Measurements from ENCODE around the gene COL5A1. TPM values are rescaled to one million over a fixed set of nuclear protein-coding genes. Genes with fewer than 3 reads are reported as not detected.

Gene COL5A1
- total and polyA plus RNA-seq, 2 experiments from 2014 or later, result 211 to 812 TPM

DNA sequence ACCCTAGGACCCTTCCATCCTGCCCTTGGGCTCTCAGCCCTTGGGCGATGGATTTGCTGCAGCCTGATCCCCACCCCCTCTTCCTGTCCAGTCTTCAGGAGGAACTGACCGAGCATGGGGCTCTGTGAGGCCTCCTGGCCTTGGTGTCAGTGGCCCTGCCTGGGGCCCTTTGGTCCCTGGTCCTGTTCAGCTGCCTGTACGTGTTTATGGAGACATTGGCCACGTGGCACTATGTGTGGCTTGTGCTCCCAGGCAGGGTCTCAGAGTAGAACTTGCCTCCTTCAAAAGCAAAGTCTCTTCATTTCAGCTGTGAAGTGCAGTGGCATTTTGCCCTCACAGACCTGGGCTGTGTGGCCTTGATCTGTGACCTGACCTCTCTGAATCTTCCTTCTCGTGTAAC is 250.1 kb downstream of the COL5A1 start:
- Histone ChIP-seq H3K9me2 (ENCODE audit: insufficient read depth) (no peaks in the 10 kb centered on the region), H3K27ac (no peak overlapping the region), H3K9me3 (ENCODE audit: low read depth) (no peaks in the 10 kb centered on the region), H4K20me1 (ENCODE audit: insufficient read depth) (no peaks in the 10 kb centered on the region), H3K79me2 (ENCODE audit: insufficient read depth) (no peaks in the 10 kb centered on the region), H3K36me3 (ENCODE audit: low read depth) (no peaks in the 10 kb centered on the region), H3K27me3 (replicated peaks; ENCODE audit: insufficient read depth) (0 out of 2 replicates have a peak, but pooled peaks cover 5% of the 10 kb centered on the region), H3K4me1 (ENCODE audit: insufficient read depth) (no peaks in the 10 kb centered on the region), H3F3A (ENCODE audit: insufficient read depth) (no peaks in the 10 kb centered on the region), H3K9ac (no peak overlapping the region), H3K4me3 (no peak overlapping the region), H3K4me2 (ENCODE audit: unreplicated experiment) (no peak overlapping the region), H2AFZ (no peak overlapping the region)
- in situ Hi-C loops (cut with MboI), result no loop called here
- no peak for DNase-seq
- WGBS, 2 experiments (ENCODE audit: low coverage in 1 of 2, low lambda C conversion rate in 2 of 2, missing lambda C conversion rate in 2 of 2), result 35 to 42% methylated on average over 5 of the region's 5 CpGs
- TF ChIP-seq EZH2phosphoT487 (IDR thresholded peaks at IDR 0.05; ENCODE audit: insufficient read depth, low read depth) (no peak), EZH2 (IDR thresholded peaks at IDR 0.05; ENCODE audit: insufficient read depth, poor library complexity, severe bottlenecking) (no peak)

DNA sequence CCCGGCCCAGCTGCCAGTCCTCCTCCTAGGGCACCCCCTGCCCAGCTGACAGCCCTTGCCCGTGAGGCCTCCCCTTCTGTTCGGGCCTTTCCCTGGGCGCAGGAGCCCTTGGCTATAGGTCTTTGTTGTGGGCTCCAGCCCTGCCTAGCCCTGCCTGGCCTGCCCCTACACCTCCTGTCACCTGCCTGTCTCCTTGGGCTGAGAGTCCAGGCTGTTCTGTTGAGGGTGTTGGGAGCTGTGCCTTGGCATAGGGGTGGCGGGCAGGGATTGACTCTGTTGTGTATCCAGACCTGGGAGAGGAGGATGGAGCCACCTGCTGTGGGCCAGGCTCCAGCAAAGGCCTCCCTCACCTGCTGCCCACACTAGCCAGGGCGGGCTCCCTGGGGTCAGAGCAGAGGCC is 250.6 kb downstream of the COL5A1 start:
- H3K4me1 ChIP-seq (ENCODE audit: insufficient read depth), result no peaks in the 10 kb centered on the region
- no peak overlapping the region for H3K27ac ChIP-seq
- no peak overlapping the region for H3K4me2 ChIP-seq (ENCODE audit: unreplicated experiment)
- no peaks in the 10 kb centered on the region for H3K79me2 ChIP-seq (ENCODE audit: insufficient read depth)
- H2AFZ ChIP-seq, result no peak overlapping the region
- no peaks in the 10 kb centered on the region for H3K9me3 ChIP-seq (ENCODE audit: low read depth)
- in situ Hi-C loops (cut with MboI), result no loop called here
- H3K36me3 ChIP-seq (ENCODE audit: low read depth), result no peaks in the 10 kb centered on the region
- TF ChIP-seq EZH2phosphoT487 (IDR thresholded peaks at IDR 0.05; ENCODE audit: insufficient read depth, low read depth) (no peak), EZH2 (IDR thresholded peaks at IDR 0.05; ENCODE audit: insufficient read depth, poor library complexity, severe bottlenecking) (no peak)
- 0 out of 2 replicates have a peak, but pooled peaks cover 5% of the 10 kb centered on the region for H3K27me3 ChIP-seq (replicated peaks; ENCODE audit: insufficient read depth)
- H3K9ac ChIP-seq, result no peak overlapping the region
- WGBS, 2 experiments (ENCODE audit: low coverage in 1 of 2, low lambda C conversion rate in 2 of 2, missing lambda C conversion rate in 2 of 2), result 30 to 32% methylated on average over 6 of the region's 6 CpGs
- H3F3A ChIP-seq (ENCODE audit: insufficient read depth), result no peaks in the 10 kb centered on the region
- H3K9me2 ChIP-seq (ENCODE audit: insufficient read depth), result no peaks in the 10 kb centered on the region
- no peak for DNase-seq
- no peaks in the 10 kb centered on the region for H4K20me1 ChIP-seq (ENCODE audit: insufficient read depth)
- no peak overlapping the region for H3K4me3 ChIP-seq

DNA sequence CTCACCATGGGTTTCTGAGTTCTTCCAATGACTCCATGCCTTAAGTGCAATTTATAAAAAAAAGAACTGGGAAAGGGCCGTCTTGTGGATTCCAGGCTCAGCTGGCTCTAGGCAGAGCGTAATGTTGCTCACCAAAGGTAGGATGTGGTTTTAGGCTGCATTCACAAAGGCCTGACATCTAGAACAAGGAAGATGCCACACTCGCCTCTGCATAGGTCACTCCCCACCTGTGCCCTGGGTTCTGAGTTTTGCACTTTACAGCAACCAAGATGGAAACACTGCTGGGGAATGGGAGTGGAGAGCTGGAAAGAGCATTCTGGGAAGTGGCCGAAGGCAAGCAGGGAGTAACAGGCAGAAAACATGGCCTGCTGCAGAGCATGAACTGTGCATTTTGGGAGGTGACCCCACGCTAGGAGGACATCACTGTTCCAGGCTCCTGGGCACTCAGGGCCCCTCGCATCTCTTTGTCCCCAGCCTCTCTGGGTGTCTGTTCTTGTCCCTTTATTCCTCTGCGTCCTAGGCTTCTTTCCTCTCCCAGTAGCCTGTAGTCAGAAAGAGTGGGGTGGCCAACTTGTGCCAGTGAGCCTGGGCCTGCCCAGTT is 251.3 kb downstream of the COL5A1 start:
- in situ Hi-C loops (cut with MboI), result no loop called here
- 50 to 54% methylated on average over 7 of the region's 7 CpGs for WGBS, 2 experiments (ENCODE audit: low coverage in 1 of 2, low lambda C conversion rate in 2 of 2, missing lambda C conversion rate in 2 of 2)
- H3K4me2 ChIP-seq (ENCODE audit: unreplicated experiment), result no peak overlapping the region
- H3K4me3 ChIP-seq, result no peak overlapping the region
- H4K20me1 ChIP-seq (ENCODE audit: insufficient read depth), result no peaks in the 10 kb centered on the region
- no peaks in the 10 kb centered on the region for H3K9me2 ChIP-seq (ENCODE audit: insufficient read depth)
- H3K36me3 ChIP-seq (ENCODE audit: low read depth), result no peaks in the 10 kb centered on the region
- TF ChIP-seq EZH2phosphoT487 (IDR thresholded peaks at IDR 0.05; ENCODE audit: insufficient read depth, low read depth) (no peak), EZH2 (IDR thresholded peaks at IDR 0.05; ENCODE audit: insufficient read depth, poor library complexity, severe bottlenecking) (no peak)
- H2AFZ ChIP-seq, result no peak overlapping the region
- no peaks in the 10 kb centered on the region for H3K79me2 ChIP-seq (ENCODE audit: insufficient read depth)
- H3K4me1 ChIP-seq (ENCODE audit: insufficient read depth), result no peaks in the 10 kb centered on the region
- no peaks in the 10 kb centered on the region for H3F3A ChIP-seq (ENCODE audit: insufficient read depth)
- no peak overlapping the region for H3K27ac ChIP-seq
- peaks cover 11% of the 10 kb centered on the region for H3K27me3 ChIP-seq (replicated peaks; ENCODE audit: insufficient read depth)
- no peaks in the 10 kb centered on the region for H3K9me3 ChIP-seq (ENCODE audit: low read depth)
- no peak overlapping the region for H3K9ac ChIP-seq
- no peak for DNase-seq

Small RNA genes lying within 50 kb of the gene (microRNA-seq; reads per million reads assigned to microRNA genes)
- gene MIR3689A (ENCODE audit: borderline number of aligned reads), result not detected
- gene MIR3689B (ENCODE audit: borderline number of aligned reads), result not detected
- gene MIR3689C (ENCODE audit: borderline number of aligned reads), result not detected
- not detected for gene MIR3689D1 (ENCODE audit: borderline number of aligned reads)
- gene MIR3689D2 (ENCODE audit: borderline number of aligned reads), result not detected
- gene MIR3689E (ENCODE audit: borderline number of aligned reads), result not detected
- not detected for gene MIR3689F (ENCODE audit: borderline number of aligned reads)

Small RNA genes lying within 50 kb of the gene (small RNA-seq; reads per million reads assigned to genes)
- gene AL603650.1 (ENCODE audit: low read depth, low replicate concordance) (not detected), gene MIR3689A (ENCODE audit: low read depth, low replicate concordance) (not detected), gene MIR3689B (ENCODE audit: low read depth, low replicate concordance) (not detected), gene MIR3689C (ENCODE audit: low read depth, low replicate concordance) (not detected), gene MIR3689D1 (ENCODE audit: low read depth, low replicate concordance) (not detected), gene MIR3689D2 (ENCODE audit: low read depth, low replicate concordance) (not detected), gene MIR3689E (ENCODE audit: low read depth, low replicate concordance) (not detected), gene MIR3689F (ENCODE audit: low read depth, low replicate concordance) (not detected)

Other genes starting within 250 kb of the COL5A1 start
- not detected in 2 replicates for gene FCN2, start 239.0 kb downstream of the COL5A1 start, total RNA-seq (2014; rRNA removed; shearing (Covaris generic))
- gene FCN2, start 239.0 kb downstream of the COL5A1 start, polyA plus RNA-seq (2016; fragmentation: Nextera tagmentation; extraction: Ambion mirVana), result not detected in 2 replicates